GM21825 (cell line): ENCODE data around the gene SUCNR1.
"Not testable (repeated sequence)": the region's sequence is repeated elsewhere in the genome, so short reads cannot be mapped to it uniquely, and the experiment has no call there.

Experiments
- ATAC-seq: cut with Tn5 transposase; IDR thresholded peaks from one replicate; pipeline ENCODE4 v1.9.1; 2021; ENCODE audit warnings: mild to moderate bottlenecking, moderate library complexity; ENCODE audit not compliant: unreplicated experiment

SUCNR1 gene

GRCh38 chr3:151873398-151873797, at the start of gene SUCNR1:
Gene SUCNR1, plus strand, starts transcription at chr3:151873643. Its CDS starts 6,250 bp downstream, at chr3:151879893.
- ATAC-seq = no peak

- ATAC-seq = no peak
Measured at GRCh38 chr3:151827816-151828215, 45.6 kb upstream of the SUCNR1 start.

- ATAC-seq = no peak
Measured at GRCh38 chr3:151835751-151836525, 37.5 kb upstream of the SUCNR1 start.

- no peak for ATAC-seq
Measured at GRCh38 chr3:151837057-151837456, 36.4 kb upstream of the SUCNR1 start.

- ATAC-seq = no peak
Measured at GRCh38 chr3:151838574-151839312, 34.7 kb upstream of the SUCNR1 start.

- no peak for ATAC-seq
Measured at GRCh38 chr3:151839313-151839631, 34.2 kb upstream of the SUCNR1 start.

GRCh38 chr3:151841801-151842200, 31.6 kb upstream of the SUCNR1 start:
- no peak for ATAC-seq

- ATAC-seq = no peak
Measured at GRCh38 chr3:151843275-151843674, 30.2 kb upstream of the SUCNR1 start.

- no peak for ATAC-seq
Measured at GRCh38 chr3:151845306-151845905, 28.0 kb upstream of the SUCNR1 start.

- ATAC-seq = not testable (repeated sequence)
Measured at GRCh38 chr3:151850065-151850464, 23.4 kb upstream of the SUCNR1 start.

GRCh38 chr3:151852074-151852811, 21.2 kb upstream of the SUCNR1 start:
- ATAC-seq = no peak

GRCh38 chr3:151856118-151856517, 17.3 kb upstream of the SUCNR1 start:
- ATAC-seq = no peak

- ATAC-seq = no peak
Measured at GRCh38 chr3:151856641-151857040, 16.8 kb upstream of the SUCNR1 start.

- ATAC-seq = no peak
Measured at GRCh38 chr3:151859233-151859673, 14.2 kb upstream of the SUCNR1 start.

GRCh38 chr3:151859905-151860304, 13.5 kb upstream of the SUCNR1 start:
- no peak for ATAC-seq

GRCh38 chr3:151863611-151864010, 9.8 kb upstream of the SUCNR1 start:
- ATAC-seq = no peak

- ATAC-seq = no peak
Measured at GRCh38 chr3:151864423-151865101, 8.9 kb upstream of the SUCNR1 start.

GRCh38 chr3:151866711-151867410, 6.6 kb upstream of the SUCNR1 start:
- ATAC-seq = no peak

GRCh38 chr3:151867666-151868065, 5.8 kb upstream of the SUCNR1 start:
- no peak for ATAC-seq

GRCh38 chr3:151869181-151869580, 4.3 kb upstream of the SUCNR1 start:
- no peak for ATAC-seq
